HepG2 (cell line): ENCODE results near the gene CEP250. TPM values are rescaled to one million over a fixed set of nuclear protein-coding genes. Genes with fewer than 3 reads are reported as not detected.

Experiments used
- ARHGAP35 ChIP-seq: sonication (generic); formaldehyde crosslinking; IDR thresholded peaks from 2 replicates; pipeline ENCODE4 v1.9.0; 2022; ENCODE audit warnings: mild to moderate bottlenecking, inconsistent platforms, moderate library complexity, missing genetic modification reagents, borderline replicate concordance
- JDP2 ChIP-seq: sonication (generic); formaldehyde crosslinking; IDR thresholded peaks from 2 replicates; pipeline ENCODE4 v1.8.1; 2022; ENCODE audit warnings: missing genetic modification reagents, borderline replicate concordance
- MEIS2 ChIP-seq: sonication (generic); formaldehyde crosslinking; IDR thresholded peaks from 2 replicates; pipeline ENCODE4 v1.9.0; 2021; ENCODE audit warnings: mild to moderate bottlenecking, missing genetic modification reagents
- STAG1 ChIP-seq: sonication (generic); formaldehyde crosslinking; IDR thresholded peaks from 2 replicates; pipeline ENCODE4 v1.4.0; 2020; ENCODE audit warnings: missing genetic modification reagents
- ZBTB21 ChIP-seq: sonication (generic); formaldehyde crosslinking; IDR thresholded peaks from 2 replicates; pipeline ENCODE4 v1.4.0; 2020; ENCODE audit warnings: missing genetic modification reagents
- ZFP41 ChIP-seq: sonication (generic); formaldehyde crosslinking; IDR thresholded peaks from 2 replicates; pipeline ENCODE4 v1.4.0; 2020; ENCODE audit warnings: mild to moderate bottlenecking, missing genetic modification reagents, borderline replicate concordance
- ZHX1 ChIP-seq: sonication (generic); formaldehyde crosslinking; IDR thresholded peaks from 2 replicates; pipeline ENCODE4 v1.8.1; 2022; ENCODE audit warnings: low read depth, mild to moderate bottlenecking, missing genetic modification reagents
- ZNF550 ChIP-seq: sonication (generic); formaldehyde crosslinking; IDR thresholded peaks from 2 replicates; pipeline ENCODE4 v1.4.0; 2020; ENCODE audit warnings: mild to moderate bottlenecking, missing genetic modification reagents, borderline replicate concordance
- ZNF652 ChIP-seq: IDR thresholded peaks from 2 replicates; pipeline ENCODE4 v1.6.1; 2016; ENCODE audit warnings: low read depth, borderline replicate concordance
- polyA plus RNA-seq, 8 experiments: library from polyadenylated mRNA; depleted of rRNA in 3 of 8; stranded (reverse) in 7 of 8; unstranded in 1 of 8; fragments of >200 nt; fragmentation: Illumina TruSeq in 4 of 8; extraction: Trizol in 4 of 8; gene quantifications; 2 replicates each; pipeline versions ENCODE4 v1.2.1 to v1.2.3, GENCODE V29; 2011 to 2016; ENCODE audit warnings: low read depth in 4 of 8, missing spikeins in 1 of 8, mixed read lengths in 1 of 8; ENCODE audit not compliant: insufficient read depth in 1 of 8
- total RNA-seq, 5 experiments: library from RNA; depleted of rRNA; stranded (reverse); fragments of >200 nt; fragmentation: Illumina TruSeq; extraction: Trizol; gene quantifications; 2 replicates each; pipeline ENCODE4 v1.2.3, GENCODE V29; 2016; ENCODE audit warnings: low read depth in 1 of 5
- TF ChIP-seq, protein P1 (sequence below): sonication (generic); formaldehyde crosslinking; IDR thresholded peaks from 2 replicates; pipeline ENCODE4 v1.5.1; 2020; ENCODE audit warnings: missing genetic modification reagents, mild to moderate bottlenecking, borderline replicate concordance
- TF ChIP-seq, protein P2 (sequence below): sonication (generic); formaldehyde crosslinking; IDR thresholded peaks from 2 replicates; pipeline ENCODE4 v1.5.0; 2020; ENCODE audit warnings: mild to moderate bottlenecking, missing genetic modification reagents
- TF ChIP-seq, protein P3 (sequence below): IDR thresholded peaks from 2 replicates; pipeline ENCODE4 v1.6.1; 2016; ENCODE audit warnings: control low read depth
- TF ChIP-seq, protein P4 (sequence below): sonication (generic); formaldehyde crosslinking; IDR thresholded peaks from 2 replicates; pipeline ENCODE4 v1.4.0; 2020; ENCODE audit warnings: missing genetic modification reagents

Gene CEP250
- total and polyA plus RNA-seq, 2 of the 13 experiments (the other 11 are each of a cell fraction or from before 2014, with no cell fraction given) = 28.8 to 55.3 TPM

- TF ChIP-seq ZHX1 (CRISPR knock-in tag) (no peak), ZBTB21 (CRISPR knock-in tag) (no peak), ZFP41 (CRISPR knock-in tag) (no peak), MEIS2 (CRISPR knock-in tag) (0 out of 2 replicates have a peak, but pooled peaks have one; percentile 35), ARHGAP35 (CRISPR knock-in tag) (0 out of 2 replicates have a peak, but pooled peaks have one; percentile 75), ZNF550 (CRISPR knock-in tag) (peak; percentile 57; the same call in 1 of the 2 replicates), STAG1 (CRISPR knock-in tag) (peak; percentile 66), JDP2 (CRISPR knock-in tag) (no peak), ZNF652 (CRISPR knock-in tag) (no peak)
- TF ChIP-seq, protein P1, sequence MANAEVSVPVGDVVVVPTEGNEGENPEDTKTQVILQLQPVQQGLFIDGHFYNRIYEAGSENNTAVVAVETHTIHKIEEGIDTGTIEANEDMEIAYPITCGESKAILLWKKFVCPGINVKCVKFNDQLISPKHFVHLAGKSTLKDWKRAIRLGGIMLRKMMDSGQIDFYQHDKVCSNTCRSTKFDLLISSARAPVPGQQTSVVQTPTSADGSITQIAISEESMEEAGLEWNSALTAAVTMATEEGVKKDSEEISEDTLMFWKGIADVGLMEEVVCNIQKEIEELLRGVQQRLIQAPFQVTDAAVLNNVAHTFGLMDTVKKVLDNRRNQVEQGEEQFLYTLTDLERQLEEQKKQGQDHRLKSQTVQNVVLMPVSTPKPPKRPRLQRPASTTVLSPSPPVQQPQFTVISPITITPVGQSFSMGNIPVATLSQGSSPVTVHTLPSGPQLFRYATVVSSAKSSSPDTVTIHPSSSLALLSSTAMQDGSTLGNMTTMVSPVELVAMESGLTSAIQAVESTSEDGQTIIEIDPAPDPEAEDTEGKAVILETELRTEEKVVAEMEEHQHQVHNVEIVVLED (CRISPR knock-in tag) = no peak
- TF ChIP-seq, protein P2, sequence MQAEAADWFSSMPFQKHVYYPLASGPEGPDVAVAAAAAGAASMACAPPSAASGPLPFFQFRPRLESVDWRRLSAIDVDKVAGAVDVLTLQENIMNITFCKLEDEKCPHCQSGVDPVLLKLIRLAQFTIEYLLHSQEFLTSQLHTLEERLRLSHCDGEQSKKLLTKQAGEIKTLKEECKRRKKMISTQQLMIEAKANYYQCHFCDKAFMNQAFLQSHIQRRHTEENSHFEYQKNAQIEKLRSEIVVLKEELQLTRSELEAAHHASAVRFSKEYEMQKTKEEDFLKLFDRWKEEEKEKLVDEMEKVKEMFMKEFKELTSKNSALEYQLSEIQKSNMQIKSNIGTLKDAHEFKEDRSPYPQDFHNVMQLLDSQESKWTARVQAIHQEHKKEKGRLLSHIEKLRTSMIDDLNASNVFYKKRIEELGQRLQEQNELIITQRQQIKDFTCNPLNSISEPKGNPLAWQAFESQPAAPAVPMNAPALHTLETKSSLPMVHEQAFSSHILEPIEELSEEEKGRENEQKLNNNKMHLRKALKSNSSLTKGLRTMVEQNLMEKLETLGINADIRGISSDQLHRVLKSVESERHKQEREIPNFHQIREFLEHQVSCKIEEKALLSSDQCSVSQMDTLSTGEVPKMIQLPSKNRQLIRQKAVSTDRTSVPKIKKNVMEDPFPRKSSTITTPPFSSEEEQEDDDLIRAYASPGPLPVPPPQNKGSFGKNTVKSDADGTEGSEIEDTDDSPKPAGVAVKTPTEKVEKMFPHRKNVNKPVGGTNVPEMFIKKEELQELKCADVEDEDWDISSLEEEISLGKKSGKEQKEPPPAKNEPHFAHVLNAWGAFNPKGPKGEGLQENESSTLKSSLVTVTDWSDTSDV = 0 out of 2 replicates have a peak, but pooled peaks have one; percentile 50
- TF ChIP-seq, protein P3, sequence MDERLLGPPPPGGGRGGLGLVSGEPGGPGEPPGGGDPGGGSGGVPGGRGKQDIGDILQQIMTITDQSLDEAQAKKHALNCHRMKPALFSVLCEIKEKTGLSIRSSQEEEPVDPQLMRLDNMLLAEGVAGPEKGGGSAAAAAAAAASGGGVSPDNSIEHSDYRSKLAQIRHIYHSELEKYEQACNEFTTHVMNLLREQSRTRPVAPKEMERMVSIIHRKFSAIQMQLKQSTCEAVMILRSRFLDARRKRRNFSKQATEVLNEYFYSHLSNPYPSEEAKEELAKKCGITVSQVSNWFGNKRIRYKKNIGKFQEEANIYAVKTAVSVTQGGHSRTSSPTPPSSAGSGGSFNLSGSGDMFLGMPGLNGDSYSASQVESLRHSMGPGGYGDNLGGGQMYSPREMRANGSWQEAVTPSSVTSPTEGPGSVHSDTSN (CRISPR knock-in tag) = no peak
- TF ChIP-seq, protein P4, sequence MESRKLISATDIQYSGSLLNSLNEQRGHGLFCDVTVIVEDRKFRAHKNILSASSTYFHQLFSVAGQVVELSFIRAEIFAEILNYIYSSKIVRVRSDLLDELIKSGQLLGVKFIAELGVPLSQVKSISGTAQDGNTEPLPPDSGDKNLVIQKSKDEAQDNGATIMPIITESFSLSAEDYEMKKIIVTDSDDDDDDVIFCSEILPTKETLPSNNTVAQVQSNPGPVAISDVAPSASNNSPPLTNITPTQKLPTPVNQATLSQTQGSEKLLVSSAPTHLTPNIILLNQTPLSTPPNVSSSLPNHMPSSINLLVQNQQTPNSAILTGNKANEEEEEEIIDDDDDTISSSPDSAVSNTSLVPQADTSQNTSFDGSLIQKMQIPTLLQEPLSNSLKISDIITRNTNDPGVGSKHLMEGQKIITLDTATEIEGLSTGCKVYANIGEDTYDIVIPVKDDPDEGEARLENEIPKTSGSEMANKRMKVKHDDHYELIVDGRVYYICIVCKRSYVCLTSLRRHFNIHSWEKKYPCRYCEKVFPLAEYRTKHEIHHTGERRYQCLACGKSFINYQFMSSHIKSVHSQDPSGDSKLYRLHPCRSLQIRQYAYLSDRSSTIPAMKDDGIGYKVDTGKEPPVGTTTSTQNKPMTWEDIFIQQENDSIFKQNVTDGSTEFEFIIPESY = peak; percentile 100
Measured at GRCh38 chr20:35478804-35479472, 23.5 kb downstream of the CEP250 start (continued).
